ENCODE measurements around the gene AFAP1.
A peak's percentile ranks its signal among the peaks of the same experiment; 100 is the strongest.

Gene AFAP1

DNA sequence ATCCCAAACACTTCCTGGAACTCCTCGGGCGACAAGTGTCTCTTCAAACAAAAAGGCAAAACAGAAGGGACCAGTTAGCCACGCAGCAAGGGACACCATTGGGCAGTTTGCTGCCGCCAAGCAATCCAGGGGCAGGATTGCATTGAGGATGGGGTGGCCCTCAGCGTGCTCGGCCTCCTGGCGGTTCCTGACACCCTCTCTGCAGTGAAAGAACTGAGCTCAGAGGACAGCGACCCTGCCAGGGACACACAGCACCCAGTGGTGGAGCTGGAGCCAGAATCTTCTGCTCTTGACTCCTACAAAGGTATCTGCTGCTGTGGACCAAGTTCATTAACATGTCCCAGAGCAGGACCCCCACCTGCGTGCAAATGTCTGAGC, 27.4 kb upstream of the AFAP1 start:
- FAIRE-seq (no peak), DNase-seq (ENCODE audit: insufficient read length) (no peak)
- no peak for TF ChIP-seq POLR2AphosphoS5 (IDR thresholded peaks at IDR 0.05; ENCODE audit: low read depth, low read length)
- no peak for TF ChIP-seq POLR2A (IDR thresholded peaks at IDR 0.05; ENCODE audit: low read depth, low read length)
- no peak for TF ChIP-seq TAF1 (IDR thresholded peaks at IDR 0.05; ENCODE audit: borderline replicate concordance, low read depth, low read length)

DNA sequence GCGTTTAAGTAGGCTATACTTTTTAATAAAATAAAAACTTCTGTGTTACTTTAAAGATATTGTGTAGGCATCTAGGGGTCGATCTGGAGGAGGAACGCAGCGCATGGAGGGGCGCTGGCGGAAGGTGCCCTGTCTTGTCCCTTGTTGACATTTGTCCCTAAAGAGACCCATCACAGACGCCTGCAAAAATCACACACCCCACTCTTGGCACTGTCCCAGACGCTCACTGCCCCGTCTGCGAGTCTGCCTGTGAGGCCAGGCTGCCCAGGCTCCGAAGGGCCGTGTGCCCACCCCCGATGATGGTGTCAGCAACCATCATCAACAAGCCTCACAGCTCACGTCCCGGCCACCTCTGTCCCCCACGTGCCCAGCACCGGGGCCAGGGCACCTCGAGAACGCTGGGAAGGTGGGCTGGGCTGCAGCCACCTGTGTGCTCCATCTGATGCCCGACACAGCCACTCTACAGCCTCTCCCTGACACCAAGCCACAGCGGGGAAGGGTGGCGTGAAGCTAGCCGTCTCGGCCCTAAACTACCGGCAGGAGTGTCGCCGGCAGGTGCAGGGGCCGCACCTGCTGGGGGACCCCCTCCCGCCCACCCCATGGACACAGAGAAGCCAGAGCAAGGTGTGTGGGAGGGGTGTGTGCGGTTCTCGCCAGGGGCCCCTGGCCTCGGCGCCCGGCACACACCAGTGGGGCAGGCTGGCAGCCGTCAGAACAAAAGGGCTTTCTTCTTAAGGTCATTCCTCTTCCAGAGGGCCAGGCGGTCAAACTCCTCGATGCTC, 26.8 kb upstream of the AFAP1 start:
- FAIRE-seq (no peak), DNase-seq (ENCODE audit: insufficient read length) (no peak)
- no peak for TF ChIP-seq POLR2AphosphoS5 (IDR thresholded peaks at IDR 0.05; ENCODE audit: low read depth, low read length)
- no peak for TF ChIP-seq POLR2A (IDR thresholded peaks at IDR 0.05; ENCODE audit: low read depth, low read length)
- TF ChIP-seq TAF1 (IDR thresholded peaks at IDR 0.05; ENCODE audit: borderline replicate concordance, low read depth, low read length): no peak

DNA sequence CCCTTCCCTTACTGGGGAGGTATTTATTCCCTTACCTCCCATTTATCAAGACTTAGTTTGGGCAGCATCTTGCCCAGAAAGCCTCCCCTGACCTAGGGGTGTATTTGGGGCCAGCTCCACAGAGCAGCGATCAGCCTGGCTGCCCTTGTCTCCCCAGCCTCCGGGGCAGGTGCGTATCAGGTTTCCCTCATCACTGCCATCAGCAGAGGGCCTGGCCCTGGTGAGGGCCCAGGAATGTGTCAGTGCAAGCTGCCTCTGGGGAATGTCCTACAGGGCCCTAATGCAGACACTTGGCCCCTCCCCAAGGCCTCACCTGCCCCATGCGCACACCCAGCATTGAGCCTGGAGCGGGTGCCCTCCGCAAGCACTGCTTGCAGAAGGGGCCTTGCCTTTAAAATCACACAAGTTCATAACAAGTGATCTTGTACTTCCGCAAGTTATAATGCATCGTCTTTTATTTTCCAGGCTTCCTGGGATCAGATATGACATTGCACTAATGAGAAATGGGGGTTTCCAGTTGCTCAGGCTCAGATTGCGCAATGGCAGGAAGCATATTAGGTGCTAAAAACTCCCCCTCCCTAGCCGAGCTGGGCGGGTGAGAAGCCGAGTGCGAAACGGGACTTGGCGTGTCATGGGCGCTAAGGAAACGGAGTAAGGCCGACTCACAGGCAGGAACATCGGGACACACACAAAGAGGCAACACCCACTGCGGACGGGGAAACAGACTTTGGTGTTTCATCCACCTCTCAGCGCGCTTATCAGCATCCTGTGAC, 25.4 kb upstream of the AFAP1 start:
- DNase-seq (ENCODE audit: insufficient read length) (no peak), FAIRE-seq (peak; percentile 24)
- TF ChIP-seq POLR2AphosphoS5 (IDR thresholded peaks at IDR 0.05; ENCODE audit: low read depth, low read length) (no peak), TAF1 (IDR thresholded peaks at IDR 0.05; ENCODE audit: borderline replicate concordance, low read depth, low read length) (no peak), POLR2A (IDR thresholded peaks at IDR 0.05; ENCODE audit: low read depth, low read length) (no peak)

DNA sequence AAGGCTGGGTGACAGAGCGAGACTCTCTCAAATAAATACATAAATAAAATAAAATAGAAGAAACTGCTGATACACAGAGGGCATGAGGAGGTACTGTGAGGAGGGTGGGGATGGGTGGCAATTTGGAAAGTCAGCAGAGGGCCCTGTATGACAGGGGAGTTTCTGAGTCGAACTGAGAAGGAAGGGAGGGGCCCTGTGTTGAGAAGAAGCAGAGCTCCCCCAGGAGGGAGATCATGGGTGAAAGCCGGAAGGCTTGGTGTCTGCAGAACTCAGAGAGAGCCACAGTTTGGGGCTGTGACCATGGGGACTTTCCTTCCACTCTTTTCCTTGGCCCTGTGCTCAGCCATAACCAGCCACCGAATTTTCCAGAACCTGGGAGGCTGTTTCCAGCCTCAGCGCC, 24.8 kb upstream of the AFAP1 start:
- TF ChIP-seq POLR2A (IDR thresholded peaks at IDR 0.05; ENCODE audit: low read depth, low read length) (no peak), TAF1 (IDR thresholded peaks at IDR 0.05; ENCODE audit: borderline replicate concordance, low read depth, low read length) (no peak), POLR2AphosphoS5 (IDR thresholded peaks at IDR 0.05; ENCODE audit: low read depth, low read length) (no peak)
- no peak for DNase-seq (ENCODE audit: insufficient read length)
- FAIRE-seq: no peak

DNA sequence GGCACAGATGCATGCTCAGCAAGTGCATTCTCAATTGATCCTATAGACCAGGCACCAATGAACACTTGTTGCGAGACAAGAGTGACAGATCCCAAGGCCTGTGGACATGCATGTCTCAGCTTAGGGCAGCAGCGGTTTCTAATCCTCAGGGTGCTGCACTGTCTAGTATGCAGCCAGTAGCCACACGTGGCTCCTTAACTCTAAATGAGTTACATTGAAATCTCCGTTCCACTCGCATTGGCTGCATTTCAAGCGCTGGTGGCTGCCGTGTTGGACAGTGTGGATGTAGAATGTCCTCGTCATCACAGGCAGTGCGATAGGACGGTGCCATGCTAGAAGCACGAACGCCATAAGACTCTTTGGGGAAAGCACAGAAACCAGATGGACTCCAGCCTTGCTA, 24.0 kb upstream of the AFAP1 start:
- DNase-seq (ENCODE audit: insufficient read length) (no peak), FAIRE-seq (no peak)
- TF ChIP-seq TAF1 (IDR thresholded peaks at IDR 0.05; ENCODE audit: borderline replicate concordance, low read depth, low read length) (no peak), POLR2A (IDR thresholded peaks at IDR 0.05; ENCODE audit: low read depth, low read length) (no peak), POLR2AphosphoS5 (IDR thresholded peaks at IDR 0.05; ENCODE audit: low read depth, low read length) (no peak)

DNA sequence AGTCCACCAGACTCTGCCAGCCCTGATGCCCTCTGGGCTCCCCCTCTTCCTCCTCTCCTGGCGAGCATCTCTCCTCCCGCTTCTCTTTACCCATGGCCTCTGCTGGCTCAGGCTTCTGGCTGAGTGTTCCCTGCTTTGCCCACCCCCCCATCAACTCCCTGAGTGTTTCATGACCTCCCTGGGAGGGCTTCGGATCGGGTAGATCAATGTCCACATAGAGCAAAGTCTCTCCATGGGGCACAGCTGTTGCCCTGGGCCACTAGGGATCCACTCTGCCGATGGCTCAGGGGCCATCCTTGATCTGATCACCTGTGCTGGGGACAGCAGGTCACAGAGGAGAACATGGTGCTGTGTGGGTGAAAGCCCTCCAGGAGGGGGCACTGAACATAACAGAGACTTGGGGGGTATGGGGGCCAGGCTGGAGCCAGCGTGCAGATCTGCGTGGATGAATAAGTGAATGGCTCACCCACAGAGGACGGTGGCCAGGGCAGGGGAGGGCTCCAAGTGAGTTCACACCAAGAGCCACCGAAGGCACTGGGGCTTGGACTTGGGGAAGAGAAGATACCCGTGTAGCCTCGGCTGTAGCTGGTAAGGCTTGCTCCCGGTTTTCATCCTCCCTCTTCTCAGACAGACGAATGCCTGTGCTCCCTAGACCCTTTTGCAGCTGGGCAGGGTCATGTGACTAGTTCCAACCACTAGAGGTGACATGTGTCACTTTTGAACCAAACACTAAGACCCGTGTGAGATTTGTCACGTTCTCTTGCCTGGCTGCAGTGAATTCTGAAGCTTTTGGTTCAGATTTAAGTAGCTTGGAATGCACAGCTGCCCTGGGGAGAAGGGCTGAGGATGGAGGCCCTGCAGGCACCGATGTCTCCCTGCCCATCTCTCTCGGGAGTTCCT, 23.2 kb upstream of the AFAP1 start:
- no peak for DNase-seq (ENCODE audit: insufficient read length)
- no peak for TF ChIP-seq TAF1 (IDR thresholded peaks at IDR 0.05; ENCODE audit: borderline replicate concordance, low read depth, low read length)
- no peak for TF ChIP-seq POLR2AphosphoS5 (IDR thresholded peaks at IDR 0.05; ENCODE audit: low read depth, low read length)
- no peak for TF ChIP-seq POLR2A (IDR thresholded peaks at IDR 0.05; ENCODE audit: low read depth, low read length)
- FAIRE-seq: no peak

DNA sequence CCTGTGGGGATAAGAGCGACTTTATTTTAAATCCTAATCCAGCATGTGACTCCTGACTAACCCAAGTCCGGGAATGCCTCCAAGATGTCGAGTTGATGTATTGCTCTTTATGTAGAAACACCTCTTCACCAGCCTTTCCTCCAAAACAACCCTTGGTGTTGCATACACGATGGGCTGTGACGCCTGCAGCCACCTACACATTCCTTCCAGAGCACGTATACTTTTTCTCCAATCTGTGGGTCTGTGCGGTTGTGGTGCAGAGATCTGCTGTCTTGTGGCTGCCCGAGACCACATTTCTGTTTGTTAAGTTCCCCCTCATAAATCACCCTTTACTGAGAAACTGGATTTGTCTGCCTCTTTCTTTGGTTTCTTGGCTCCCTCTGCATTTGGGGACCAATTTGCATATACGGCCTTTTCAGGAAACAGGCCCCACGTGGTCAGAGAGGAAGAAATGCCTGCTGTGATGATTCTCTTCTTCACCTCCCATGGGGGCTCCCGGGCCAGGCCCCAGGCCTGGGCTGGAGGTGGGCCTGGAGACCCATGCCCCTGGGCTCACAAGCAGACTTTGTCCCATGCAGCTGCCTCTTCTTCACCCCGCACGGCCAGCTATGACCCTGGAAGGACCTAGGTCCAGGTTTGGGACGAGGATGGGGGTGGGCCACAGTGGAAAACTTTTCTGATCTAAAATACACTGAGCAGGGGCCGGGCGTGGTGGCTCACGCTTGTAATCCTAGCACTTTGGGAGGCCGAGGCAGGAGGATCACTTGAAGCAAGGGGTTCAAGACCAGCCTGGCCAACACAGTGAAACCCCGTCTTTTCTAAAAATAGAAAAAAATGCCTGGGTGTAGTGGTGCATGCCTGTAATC, 21.4 kb upstream of the AFAP1 start:
- TF ChIP-seq TAF1 (IDR thresholded peaks at IDR 0.05; ENCODE audit: borderline replicate concordance, low read depth, low read length) (no peak), POLR2AphosphoS5 (IDR thresholded peaks at IDR 0.05; ENCODE audit: low read depth, low read length) (no peak), POLR2A (IDR thresholded peaks at IDR 0.05; ENCODE audit: low read depth, low read length) (no peak)
- DNase-seq (ENCODE audit: insufficient read length) (no peak), FAIRE-seq (peak; percentile 93)

DNA sequence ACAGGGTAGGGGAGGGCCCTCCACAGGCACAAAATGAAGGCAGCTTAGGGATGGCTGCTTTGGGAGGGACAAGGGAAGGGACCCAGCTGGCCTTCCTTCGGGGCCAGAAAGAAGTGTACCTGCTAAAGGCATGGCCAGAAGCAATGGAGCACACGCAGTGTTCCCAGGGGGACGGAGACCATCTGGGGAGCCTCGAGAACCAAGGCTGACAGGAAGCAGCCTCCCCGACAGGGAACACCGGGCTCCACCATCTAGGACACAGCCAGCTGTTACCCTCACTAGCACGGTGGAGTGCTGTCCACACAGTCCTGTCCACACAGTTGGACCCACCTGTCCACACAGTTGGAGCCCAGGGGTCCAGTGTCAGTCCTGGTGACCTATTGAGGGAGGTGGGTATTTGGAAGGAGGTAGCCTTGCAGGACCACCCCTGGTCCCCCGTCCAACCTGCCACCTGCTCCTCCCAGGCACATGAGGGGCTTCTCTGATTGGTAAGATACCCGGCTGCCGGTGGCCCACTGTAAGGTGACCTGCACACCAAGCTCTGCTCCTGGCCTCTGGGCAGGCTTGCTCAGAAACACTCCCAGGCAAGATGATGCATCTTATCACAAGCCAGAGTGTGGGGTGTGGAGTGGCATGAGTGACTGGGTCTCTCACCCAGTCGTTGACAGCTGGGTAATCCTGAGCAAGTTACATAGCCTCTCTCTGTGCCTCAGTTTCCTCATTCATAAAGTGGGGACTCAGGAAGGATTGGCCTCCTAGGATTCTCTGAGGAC, 20.5 kb upstream of the AFAP1 start:
- DNase-seq (ENCODE audit: insufficient read length) (no peak), FAIRE-seq (no peak)
- TF ChIP-seq TAF1 (IDR thresholded peaks at IDR 0.05; ENCODE audit: borderline replicate concordance, low read depth, low read length) (no peak), POLR2A (IDR thresholded peaks at IDR 0.05; ENCODE audit: low read depth, low read length) (no peak), POLR2AphosphoS5 (IDR thresholded peaks at IDR 0.05; ENCODE audit: low read depth, low read length) (no peak)

DNA sequence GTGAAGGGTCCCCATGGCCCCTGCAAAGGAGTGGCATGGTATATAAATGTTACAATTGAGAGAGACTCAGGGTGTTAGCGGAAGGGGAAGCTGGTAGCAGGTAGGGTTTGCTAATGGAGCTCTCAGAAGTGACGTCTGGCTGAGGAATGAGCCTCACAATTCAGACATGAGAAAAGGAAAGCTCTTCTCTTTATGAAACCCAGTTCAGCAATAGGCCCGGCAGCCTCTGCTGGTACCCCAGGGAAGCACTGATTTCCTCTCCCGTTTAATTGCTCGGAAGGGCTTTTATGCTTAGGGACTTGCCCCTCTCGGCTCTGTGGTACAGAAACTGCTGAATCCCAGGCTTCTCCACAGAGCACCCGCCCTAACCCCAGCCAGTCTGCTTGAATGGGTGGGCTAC, 19.4 kb upstream of the AFAP1 start:
- DNase-seq (ENCODE audit: insufficient read length) (no peak), FAIRE-seq (no peak)
- TF ChIP-seq POLR2AphosphoS5 (IDR thresholded peaks at IDR 0.05; ENCODE audit: low read depth, low read length): no peak
- no peak for TF ChIP-seq TAF1 (IDR thresholded peaks at IDR 0.05; ENCODE audit: borderline replicate concordance, low read depth, low read length)
- TF ChIP-seq POLR2A (IDR thresholded peaks at IDR 0.05; ENCODE audit: low read depth, low read length): no peak
